Measurements from ENCODE around the gene LACRT. TPM values are rescaled to one million over a fixed set of nuclear protein-coding genes. Genes with fewer than 3 reads are reported as not detected.
A peak's percentile ranks its signal among the peaks of the same experiment; 100 is the strongest.
"Not testable (repeated sequence)": the region's sequence is repeated elsewhere in the genome, so short reads cannot be mapped to it uniquely, and the experiment has no call there.

Gene LACRT, protein sequence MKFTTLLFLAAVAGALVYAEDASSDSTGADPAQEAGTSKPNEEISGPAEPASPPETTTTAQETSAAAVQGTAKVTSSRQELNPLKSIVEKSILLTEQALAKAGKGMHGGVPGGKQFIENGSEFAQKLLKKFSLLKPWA
- total RNA-seq, result not detected in 2 replicates

DNA sequence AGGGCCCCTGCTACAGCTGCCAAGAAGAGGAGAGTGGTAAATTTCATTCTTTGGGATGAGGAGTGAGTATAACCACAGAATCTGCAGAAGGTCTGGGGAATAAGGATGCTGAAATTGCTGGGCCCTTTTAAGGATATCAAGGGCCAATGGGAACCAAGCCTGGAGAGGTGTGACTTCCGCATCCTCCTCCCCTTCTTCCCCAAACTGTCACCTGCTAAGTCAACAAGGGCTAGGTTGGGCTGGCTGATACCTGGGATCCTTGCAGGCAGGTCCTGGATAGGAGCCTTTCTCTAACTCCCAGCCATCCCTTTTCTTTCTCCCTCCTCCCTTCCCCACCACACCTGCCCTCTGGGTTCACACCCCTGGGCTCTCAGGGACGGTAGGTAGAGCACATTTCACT, at the start of gene LACRT:
Gene LACRT, minus strand, starts transcription at position 101 of the 400 bp plus-strand sequence. Its CDS starts 54 bp downstream, at position 47.
- no peak for DNase-seq

DNA sequence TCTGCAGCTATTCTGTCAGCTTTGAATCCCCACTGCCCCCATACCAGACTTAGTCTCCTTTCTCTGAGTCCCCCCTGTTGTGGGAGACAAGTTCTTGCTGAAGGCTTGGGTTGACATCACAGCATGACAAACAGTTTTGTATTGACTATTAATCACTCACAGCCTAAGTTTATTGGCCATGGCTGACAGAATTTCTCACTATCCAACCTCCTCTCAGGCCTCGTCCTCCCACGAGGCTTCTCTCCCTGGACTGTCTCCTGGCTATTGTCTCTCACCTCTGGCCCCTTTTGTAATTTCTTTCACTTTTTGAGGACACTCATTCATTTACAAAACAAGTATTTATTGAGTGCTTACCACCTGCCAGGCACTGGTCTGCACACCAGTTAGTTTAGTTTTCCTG, 48.7 kb upstream of the LACRT start:
- no peak for DNase-seq

DNA sequence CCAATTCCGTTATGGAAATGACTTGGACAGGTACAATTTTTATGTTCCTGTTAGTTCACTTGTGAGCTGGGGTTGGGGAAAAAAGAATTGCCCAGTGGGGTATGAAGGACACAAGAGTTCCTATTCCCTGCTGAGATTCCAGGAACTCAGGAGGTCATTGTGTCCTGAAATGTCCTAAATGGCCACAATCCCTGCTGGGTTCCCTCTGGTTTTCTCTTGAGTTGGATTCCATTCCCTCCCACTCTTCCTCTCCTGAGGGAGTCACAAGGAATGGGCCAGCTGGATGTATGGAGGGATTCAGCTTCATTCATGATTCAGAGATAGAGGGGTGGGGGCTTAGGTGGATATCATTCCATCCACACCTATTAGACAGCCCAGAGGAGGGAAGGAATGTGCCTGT, 48.0 kb upstream of the LACRT start:
- DNase-seq, result no peak

DNA sequence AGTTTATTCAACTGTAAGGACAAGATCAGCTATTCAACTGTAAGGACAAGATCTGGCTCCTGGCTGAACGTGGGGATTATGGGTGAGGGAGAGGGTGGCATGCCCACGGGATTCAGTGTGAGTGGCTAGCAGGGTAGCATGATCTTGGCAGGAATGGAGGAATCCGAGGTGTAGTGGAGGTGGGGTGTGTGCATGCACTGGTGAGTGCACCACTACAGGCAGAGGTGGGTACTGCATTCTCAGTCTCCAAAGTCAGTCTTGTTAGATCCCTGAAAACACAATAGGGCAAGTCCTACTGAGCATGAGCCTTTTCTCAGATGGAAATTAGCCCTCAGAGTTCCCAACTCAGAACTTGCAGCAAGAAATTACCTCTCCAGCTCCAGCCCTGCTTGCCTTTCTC, 45.7 kb upstream of the LACRT start:
- DNase-seq, result peak; percentile 40

DNA sequence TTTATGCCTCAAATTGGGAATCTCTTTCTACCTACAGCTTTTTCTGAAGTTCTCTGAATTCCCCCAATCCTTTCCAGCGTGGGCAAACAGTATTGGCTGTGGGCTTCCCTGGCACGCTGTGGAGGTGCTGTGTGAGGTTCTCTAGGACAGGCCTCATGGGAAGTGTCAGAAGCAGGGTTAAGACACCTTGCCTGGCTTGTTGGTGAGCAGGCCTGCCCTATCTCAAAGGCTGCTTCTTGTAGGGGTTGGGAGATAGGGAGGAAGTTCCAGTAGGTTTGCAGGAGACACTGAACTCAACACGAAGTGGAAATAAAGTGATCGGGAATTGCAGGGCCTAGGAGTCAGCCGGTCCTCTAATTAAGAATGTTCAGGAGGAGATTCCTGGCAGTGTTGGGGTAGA, 43.4 kb upstream of the LACRT start:
- DNase-seq, result no peak

DNA sequence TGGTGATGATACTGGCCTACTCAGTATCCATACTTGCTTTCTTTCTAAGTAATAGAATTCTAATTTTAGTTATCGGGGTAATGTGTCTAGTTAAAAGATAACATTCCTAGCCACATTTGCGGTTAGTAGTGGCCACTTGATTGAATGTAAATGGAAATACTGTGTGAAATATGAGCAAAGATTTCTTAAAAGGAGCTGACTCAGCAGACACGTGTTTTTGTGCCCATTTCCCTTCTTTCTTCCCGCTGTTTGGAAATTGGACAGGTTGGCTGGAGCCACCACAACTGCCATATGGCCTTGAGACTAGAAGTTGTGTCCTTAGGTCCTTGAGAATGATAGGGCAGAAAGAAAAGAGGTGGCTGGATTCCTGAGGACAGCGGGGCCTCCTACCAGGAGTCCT, 33.2 kb upstream of the LACRT start:
- DNase-seq, result no peak

DNA sequence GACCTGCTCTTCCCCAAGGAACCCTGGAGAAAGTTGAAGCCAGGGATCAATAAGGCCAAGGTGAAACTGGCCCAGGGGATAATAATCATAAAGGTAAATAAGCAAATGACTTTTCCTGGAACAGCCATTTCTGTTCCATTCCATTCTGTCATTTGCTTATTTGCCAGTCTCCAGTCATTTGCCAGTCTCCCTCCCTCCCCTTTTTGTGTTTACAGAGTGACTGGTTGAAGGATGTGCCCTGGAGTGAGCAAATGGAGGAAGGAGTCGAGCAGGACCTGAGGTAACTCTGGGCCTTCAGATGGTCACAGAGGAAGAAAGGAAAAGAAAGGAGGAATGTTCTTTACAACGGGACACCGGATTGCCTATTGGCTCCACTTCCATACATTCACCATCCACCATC, 31.3 kb upstream of the LACRT start:
- DNase-seq, result no peak

DNA sequence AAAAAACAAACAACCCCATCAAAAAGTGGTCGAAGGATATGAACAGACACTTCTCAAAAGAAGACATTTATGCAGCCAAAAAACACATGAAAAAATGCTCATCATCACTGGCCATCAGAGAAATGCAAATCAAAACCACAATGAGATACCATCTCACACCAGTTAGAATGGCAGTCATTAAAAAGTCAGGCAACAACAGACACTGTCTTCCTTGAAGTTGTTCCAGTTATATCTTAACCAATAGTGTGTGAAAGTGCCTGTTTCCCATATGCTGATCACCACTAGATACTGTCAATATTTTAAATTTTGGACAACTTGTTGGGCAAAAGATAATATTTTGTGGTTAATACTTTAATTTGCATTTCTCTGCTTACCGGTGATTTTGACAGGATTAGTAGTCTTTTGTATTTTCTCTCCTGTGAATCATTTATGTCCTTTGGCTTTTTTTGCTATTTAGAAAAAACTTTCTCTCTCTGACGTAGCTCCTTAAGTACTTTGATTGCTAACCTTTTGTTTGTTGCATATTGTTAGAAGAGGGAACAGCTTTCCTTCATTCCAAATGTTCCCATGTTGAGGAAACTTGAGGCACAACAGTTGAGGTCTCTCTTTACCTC, 30.4 kb upstream of the LACRT start:
- not testable (repeated sequence) for DNase-seq

DNA sequence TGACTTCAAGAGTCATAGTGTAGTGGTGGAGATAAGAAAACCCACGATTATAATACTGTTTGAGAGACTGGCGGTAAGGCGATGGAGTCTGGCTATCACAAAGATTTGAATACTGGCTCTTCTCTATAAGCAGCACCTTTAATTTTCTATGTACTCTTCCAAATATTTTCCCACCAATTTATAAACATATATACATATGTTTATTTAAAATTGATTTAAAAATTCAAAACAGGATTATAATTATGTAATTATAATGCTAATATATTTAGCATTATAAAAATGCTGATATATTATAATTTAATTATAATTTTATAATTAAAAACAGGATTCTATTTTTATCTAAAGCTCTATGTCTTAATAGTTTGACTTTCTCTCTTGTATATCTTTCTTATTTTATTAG, 28.9 kb upstream of the LACRT start:
- no peak for DNase-seq

DNA sequence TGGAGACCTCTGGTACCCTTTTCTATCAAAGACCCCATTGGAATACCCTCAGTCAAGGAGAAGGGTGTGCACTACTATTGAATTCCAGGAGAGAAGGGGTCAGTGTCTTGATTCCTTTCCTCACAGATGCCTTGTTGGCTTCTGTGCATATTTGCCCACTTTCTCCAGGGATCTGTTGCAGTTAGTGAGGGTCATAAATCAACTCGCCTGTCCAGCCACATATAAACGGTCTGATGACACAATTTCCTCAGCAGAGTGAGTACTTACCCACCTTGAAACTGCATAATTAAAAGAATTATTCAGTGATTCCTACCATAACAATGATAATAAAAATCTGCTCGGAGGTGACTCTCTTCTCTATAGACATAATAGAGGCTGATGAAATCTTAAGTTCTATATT, 27.3 kb upstream of the LACRT start:
- DNase-seq, result no peak

DNA sequence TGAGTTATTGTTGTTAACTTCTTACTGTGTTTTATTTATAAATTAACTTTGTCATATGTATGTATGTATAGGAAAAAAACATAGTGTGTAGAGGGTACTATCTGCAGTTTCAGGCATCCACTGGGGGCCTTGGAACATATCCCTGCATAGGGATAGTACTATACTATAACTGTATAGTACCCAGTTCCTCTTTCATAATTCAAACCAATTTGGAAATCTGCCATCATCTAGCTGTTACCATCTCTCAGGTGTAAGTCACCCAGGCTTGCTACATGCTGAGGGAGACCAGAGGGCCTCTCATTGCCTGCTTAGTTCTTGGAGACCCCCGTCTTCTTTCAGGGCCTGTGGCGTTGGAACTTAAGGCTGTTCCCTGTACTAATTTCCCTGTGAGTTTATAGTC, 26.4 kb upstream of the LACRT start:
- DNase-seq, result no peak

DNA sequence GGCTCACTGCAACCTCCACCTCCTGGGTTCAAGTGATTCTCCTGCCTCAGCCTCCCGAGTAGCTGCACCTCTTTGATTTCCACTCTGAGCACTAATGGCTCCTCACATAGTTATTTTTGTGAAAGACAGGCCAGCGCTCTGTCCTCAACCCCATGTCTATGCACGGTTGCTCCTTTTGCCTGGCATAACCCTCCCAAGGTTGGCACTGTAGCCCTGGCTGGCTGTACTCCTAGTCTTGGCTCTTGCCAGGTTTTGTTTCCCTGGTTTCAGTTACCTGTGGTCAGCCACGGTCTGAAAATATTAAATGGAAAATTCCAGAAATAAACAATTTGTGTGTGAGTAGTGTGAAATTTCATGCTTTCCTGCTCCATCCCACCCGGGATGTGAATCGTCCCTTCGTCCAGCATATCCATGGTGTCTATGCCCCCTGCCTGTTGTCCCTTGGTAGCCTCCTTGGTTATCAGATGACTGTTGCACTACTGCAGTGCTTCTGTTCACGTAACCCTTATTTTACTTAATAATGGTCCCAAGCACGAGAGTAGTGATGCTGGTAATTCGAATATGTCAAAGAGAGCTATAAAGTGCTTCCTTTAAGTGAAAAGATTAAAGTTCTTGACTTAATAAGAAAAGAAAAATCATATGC, 25.7 kb upstream of the LACRT start:
- no peak for DNase-seq

DNA sequence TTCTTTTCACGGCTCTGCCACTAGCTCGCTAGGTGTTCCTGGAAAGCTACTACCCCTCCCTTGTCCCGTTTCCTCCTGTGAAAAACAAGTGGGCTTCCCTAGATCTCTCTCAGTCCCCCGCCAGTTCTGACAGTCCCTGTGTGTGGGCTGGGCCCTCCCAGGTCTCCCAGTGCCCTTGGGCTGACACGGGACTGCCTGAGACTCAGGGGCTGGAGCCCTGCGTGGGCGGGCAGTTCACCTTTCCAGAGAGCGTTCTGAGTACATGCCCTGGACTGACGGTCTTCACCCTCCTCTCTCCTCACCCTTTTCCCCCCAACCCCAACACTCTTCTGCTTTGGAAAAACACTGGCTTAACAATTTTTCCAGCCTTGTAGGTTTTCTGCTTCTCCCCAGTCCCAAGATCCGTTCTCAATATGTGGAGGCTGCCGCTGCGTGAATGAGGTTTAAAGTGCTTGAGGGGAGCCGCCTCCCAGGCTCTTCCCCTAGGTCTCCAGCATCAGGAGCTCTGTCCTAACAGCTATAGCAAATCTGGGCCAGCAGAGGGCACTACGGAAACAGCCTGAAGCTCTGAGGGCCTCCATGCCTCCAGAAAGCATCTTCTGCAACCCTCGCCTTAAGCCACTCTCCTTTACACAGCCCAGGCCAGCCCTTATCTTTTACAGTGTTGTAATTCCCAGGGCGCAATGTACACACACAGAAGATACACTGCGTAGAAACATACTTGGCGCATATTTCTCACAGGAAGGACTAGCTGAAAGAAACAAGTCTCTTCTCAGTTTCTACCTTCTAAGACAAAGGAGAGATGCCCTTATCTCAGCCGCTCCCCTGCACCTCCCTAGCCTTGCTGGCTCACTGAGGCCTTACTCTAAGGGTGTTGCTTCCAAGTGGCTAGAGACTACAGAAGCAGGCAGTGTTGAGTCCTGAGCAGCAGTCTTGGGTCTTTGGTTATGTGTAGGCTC, 23.9 kb upstream of the LACRT start:
- peak; percentile 58 for DNase-seq

DNA sequence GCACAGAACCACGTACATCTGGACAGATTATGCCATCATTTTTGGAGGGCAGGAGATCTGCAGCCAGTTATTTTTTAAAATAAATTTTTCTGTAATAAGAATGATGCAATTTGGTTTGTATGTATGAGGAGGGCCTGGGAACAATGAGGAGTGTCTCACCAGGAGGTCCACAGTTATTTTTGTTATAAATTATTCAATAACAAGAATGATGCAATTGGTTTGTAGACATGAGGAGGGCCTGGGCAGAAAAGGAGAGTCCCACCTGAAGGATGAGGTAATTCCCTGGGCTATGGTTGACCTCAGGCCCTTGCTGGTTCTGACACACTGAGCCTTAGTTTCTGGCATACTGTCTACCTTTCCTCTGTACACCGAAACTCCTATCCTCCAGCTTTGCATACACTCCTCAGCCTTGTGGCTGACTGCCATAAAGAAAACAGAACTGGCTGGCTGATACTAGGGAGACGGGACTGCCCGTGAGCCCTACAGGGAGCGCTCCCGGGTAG, 22.5 kb upstream of the LACRT start:
- DNase-seq, result no peak

DNA sequence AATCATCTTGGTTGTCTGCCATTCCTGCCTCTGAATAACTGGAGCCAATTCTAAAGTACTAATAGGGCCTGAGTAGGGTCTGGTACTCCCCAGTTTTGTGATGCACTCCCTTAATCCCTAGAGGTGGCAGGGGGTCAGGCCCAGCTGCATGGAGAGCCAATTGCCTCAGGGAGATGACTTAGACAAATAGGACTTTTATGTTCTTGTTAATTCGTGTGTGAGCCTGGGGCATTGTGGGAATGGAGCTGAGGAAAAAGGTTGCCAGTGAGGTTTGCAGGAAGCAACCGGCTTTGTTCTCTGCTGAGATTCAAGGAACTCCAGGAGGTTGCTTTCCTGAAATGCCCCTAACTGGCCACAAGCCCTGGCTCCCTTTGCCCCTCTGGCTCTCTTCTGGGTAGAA, 20.2 kb upstream of the LACRT start:
- no peak for DNase-seq

DNA sequence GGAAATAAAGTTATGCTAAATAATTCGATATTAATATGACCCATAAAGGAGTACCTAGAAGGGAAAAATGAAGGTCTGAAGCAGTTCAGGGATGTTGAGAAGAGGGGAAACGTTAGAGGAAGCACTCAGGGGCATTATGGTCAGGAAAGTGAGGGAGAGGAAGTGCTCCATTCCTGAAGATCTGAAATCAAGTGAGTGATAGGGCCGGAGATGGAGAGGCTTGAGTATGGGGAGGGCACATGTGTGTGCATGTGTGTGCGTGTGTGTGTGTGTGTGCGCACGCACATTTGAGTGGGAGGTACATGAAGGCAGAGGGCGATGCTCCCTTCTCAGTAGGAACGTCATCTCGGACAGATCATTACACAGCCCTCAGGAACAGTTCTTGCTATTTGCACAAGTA, 18.3 kb upstream of the LACRT start:
- DNase-seq, result no peak

DNA sequence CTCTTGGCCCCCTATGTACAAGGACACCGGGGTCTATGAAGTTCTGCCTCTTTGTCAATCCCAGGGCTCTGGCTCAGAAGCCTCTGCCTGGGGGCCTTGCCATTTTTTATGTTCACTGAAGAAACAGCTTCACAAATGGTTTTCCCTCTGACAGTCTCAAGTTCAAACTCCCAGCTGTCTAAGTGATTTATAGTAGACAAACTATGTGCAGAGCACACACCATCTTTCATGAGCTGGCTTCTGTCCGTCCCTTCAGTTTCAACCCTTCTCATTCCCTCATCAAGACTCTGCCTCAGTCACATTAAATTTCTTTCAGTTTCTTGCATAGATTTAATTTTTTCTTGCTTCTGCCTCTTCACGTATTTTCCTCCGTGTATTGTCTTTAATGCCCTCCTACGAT, 16.2 kb upstream of the LACRT start:
- no peak for DNase-seq

DNA sequence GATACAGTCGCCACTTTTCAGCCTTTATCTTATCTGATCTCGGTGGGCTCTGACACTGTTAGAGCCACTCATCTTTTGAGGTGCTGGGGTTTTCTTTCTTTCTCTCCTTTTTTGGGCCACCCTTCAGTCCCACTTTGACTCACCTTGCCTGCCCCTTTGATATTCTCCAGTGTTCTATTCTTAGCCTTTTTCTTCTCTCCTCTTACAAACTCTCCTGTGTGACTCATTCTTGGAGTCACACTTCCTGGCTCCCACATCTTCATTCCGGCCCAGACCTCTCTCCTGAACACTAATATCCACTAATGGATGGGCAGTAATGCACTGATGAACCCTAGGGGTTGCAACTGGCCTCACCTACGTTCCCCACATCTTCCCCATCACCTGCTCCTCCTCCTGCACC, 15.7 kb upstream of the LACRT start:
- DNase-seq, result no peak

DNA sequence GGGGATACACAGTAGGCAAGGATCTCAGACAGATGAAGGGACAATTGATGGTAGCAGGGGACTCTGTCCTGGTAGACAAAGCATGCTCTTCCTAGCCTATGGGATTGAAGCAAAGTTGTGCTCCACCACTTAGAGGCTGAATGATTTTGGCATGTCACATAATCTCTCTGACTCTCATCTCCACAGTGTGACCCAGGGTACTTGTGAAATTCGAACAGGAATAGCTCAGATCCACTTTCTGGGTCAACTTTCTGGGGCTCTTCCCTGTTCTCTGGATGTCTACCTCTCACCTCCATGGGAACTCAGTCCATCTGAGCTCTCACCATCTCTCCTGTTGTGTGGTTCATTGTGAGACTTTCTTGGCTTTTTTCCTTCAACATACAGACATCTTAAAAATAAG, 15.1 kb upstream of the LACRT start:
- no peak for DNase-seq

DNA sequence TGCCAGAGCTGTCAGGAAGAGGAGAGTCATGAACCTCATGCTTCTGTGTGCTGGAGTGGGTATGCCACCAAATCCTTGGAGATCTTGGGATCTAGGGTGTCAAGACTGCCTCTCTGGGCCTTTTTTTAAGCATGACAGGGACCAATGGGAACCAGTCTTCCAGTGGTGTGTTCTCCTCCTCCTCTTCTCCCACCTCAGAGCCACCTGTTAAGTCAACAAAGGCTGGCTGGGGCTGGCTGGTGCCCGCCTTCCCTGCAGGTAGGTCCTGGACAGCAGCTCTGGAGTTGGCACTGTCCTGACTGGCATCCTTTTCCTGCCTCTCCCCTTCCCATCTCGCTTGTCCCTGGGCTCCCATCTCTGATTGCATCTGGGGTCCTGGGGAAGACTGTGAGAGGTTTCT, 13.6 kb upstream of the LACRT start, which contains the start of gene DCD:
Gene DCD, minus strand, starts transcription at position 101 of the 400 bp plus-strand sequence. Its CDS starts 62 bp downstream, at position 39.
- no peak for DNase-seq

DNA sequence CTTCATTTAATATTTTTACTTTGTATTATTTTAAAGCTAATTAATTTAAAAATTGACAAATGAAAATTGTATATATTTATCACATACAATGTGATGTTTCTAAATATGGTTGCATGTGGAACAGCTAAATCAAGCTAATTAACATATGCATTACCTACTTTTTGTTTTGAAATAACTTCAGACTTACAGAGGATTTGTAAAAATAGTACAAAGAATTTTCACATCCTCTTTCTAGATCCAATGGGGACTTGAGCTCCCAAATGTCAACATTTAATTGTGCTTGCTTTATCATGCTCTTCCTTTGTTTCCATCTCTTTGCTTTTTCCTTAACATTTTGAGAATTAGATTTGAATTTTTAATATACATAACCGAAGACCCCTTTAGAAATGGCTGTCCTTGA, 6.9 kb upstream of the LACRT start:
- no peak for DNase-seq

DNA sequence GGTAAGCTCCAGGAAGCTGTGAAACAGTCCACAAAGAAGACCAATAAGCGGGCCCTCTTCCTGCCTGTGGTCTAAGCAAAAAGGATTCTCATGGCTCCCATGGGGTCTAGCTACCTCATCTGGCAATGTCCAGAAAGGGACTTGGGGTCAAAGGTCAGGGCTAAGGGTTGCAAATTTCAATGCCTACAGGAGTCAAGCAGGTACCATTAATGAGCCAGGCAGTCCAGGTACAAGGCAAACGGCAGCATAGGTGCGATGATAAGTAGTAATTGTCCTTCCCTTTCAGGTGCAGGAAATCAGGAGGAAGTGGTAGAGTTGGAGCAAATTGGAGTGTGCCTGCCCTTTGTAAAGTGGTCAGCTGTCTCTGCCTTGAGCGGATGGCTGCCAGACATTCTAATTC, 6.4 kb upstream of the LACRT start:
- no peak for DNase-seq

DNA sequence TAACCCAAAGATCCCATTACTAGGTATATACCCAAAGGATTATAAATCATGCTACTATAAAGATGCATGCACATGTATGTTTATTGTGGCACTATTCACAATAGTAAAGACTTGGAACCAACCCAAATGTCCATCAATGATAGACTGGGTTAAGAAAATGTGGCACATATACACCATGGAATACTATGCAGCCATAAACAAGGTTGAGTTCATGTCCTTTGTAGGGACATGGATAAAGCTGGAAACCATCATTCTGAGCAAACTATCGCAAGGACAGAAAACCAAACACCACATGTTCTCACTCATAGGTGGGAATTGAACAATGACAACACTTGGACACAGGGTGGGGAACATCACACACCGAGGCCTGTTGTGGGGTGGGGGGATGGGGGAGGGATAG, 4.4 kb upstream of the LACRT start:
- not testable (repeated sequence) for DNase-seq
